Esophagus squamous epithelium (tissue), 4 donors: ENCODE measurements around the gene LRP1.
A peak's percentile ranks its signal among the peaks of the same experiment; 100 is the strongest.

Experiments
- CTCF ChIP-seq, 6 experiments: fragments of 450-650 bp in 4 of 6; fragments of 200-600 bp in 2 of 6; sonication (generic) in 2 of 6; IDR thresholded peaks; one replicate each; pipeline ENCODE4 v1.5.1; 2016 to 2019; ENCODE audit warnings: antibody characterized with exemption in 6 of 6, mild to moderate bottlenecking in 4 of 6, moderate library complexity in 4 of 6
- POLR2A ChIP-seq, 4 donors: fragments of 450-650 bp; IDR thresholded peaks; one replicate each; pipeline ENCODE4 v1.6.1; 2017; ENCODE audit warnings: antibody characterized with exemption in 4 of 4, mild to moderate bottlenecking in 4 of 4, moderate library complexity in 3 of 4

- TF ChIP-seq CTCF (IDR thresholded peaks at IDR 0.05) = no peak
- peak in 1 of 4 donors; percentile 7 for TF ChIP-seq POLR2A (IDR thresholded peaks at IDR 0.05)
These were observed 32.1 kb upstream of the LRP1 start for GRCh38 chr12:57096099-57096572.
